ENCODE results near the gene AFF1.

Gene AFF1

GRCh38 chr4:86919561-86920223 lies 15.1 kb upstream of the AFF1 start:
- DNase-seq, result no peak

GRCh38 chr4:86921608-86922252 lies 13.1 kb upstream of the AFF1 start:
- DNase-seq, result no peak

GRCh38 chr4:86924811-86925210 lies 10.0 kb upstream of the AFF1 start:
- DNase-seq, result no peak

- no peak for DNase-seq
These were observed 8.2 kb upstream of the AFF1 start for GRCh38 chr4:86926435-86927086.

GRCh38 chr4:86927843-86928395 lies 6.9 kb upstream of the AFF1 start:
- DNase-seq, result no peak

GRCh38 chr4:86928400-86929255 lies 6.2 kb upstream of the AFF1 start:
- DNase-seq, result no peak

- DNase-seq, result no peak
These were observed 552 bp upstream of the AFF1 start for GRCh38 chr4:86934147-86934770.

GRCh38 chr4:86935566-86935852 lies 698 bp downstream of the AFF1 start:
- DNase-seq, result no peak

- DNase-seq, result no peak
These were observed 1.3 kb downstream of the AFF1 start for GRCh38 chr4:86935853-86936733.

GRCh38 chr4:86938771-86939520 lies 4.1 kb downstream of the AFF1 start:
- DNase-seq, result no peak

GRCh38 chr4:86939729-86940575 lies 5.1 kb downstream of the AFF1 start:
- DNase-seq, result no peak

- DNase-seq, result no peak
These were observed 6.2 kb downstream of the AFF1 start for GRCh38 chr4:86940920-86941460.

GRCh38 chr4:86942185-86942666 lies 7.4 kb downstream of the AFF1 start:
- DNase-seq, result no peak

- DNase-seq, result no peak
These were observed 10.4 kb downstream of the AFF1 start for GRCh38 chr4:86944964-86945781.

- DNase-seq, result no peak
These were observed 12.2 kb downstream of the AFF1 start for GRCh38 chr4:86946868-86947500.

- DNase-seq, result no peak
These were observed 12.8 kb downstream of the AFF1 start for GRCh38 chr4:86947501-86948120.

GRCh38 chr4:86948276-86948675 lies 13.5 kb downstream of the AFF1 start:
- no peak for DNase-seq
